Muscle of back (tissue), 13 donors: ENCODE measurements around the gene DPEP2. TPM values are rescaled to one million over a fixed set of nuclear protein-coding genes. Genes with fewer than 3 reads are reported as not detected.
"Not testable (repeated sequence)": the region's sequence is repeated elsewhere in the genome, so short reads cannot be mapped to it uniquely, and the experiment has no call there.

Source experiments
- DNase-seq, 3 donors: peaks; one replicate each; pipeline versions ENCODE4 v3.0.0 to v3.0.0-alpha.2; 2013
- long read RNA-seq, 9 donors: transcript quantifications; one replicate each; lab custom pipeline, GENCODE V29; 2026
- polyA plus RNA-seq, 10 donors: library from polyadenylated mRNA; unstranded; fragments of 120-200 nt; gene quantifications; one replicate each; pipeline ENCODE4 v1.2.1, GENCODE V29; 2013; ENCODE audit not compliant: insufficient read length in 10 of 10

The DPEP2 gene
- 1 to 10 TPM in 6 of 10 donors, under 1 TPM in 4; 0.63 to 2.5 (median 1.2) TPM for polyA plus RNA-seq
- long read RNA-seq, donor 1, result 0 reads
- long read RNA-seq, donor 2, result 0 reads
- long read RNA-seq, donor 3, result 0 reads
- long read RNA-seq, donor 4, result 0 reads
- long read RNA-seq, donor 5, result 0 reads
- long read RNA-seq, donor 6, result 0 reads
- long read RNA-seq, donor 7, result 0 reads
- long read RNA-seq, donor 8, partial matches to known transcripts, result 0 of 1 reads
- long read RNA-seq, donor 8, other reads (novel, unspliced or antisense), result 0 of 1 reads
- long read RNA-seq, donor 9, result 0 reads

- DNase-seq, result peak in 1 of 3 donors; percentile 20
These were observed at the start of gene DPEP2 for GRCh38 chr16:67998779-67999688. DPEP2 (minus strand) TSS chr16:67999484; CDS start chr16:67993212, 6,272 bp downstream.

- no peak for DNase-seq
These were observed 48.7 kb upstream of the DPEP2 start for GRCh38 chr16:68047987-68048386.

GRCh38 chr16:68046106-68046505 lies 46.8 kb upstream of the DPEP2 start:
- DNase-seq, result no peak

GRCh38 chr16:68041783-68042182 lies 42.5 kb upstream of the DPEP2 start:
- DNase-seq, result no peak

GRCh38 chr16:68040506-68041288 lies 41.4 kb upstream of the DPEP2 start:
- peak; percentile 39 to 74 (median 63) for DNase-seq

GRCh38 chr16:68037841-68038597 lies 38.7 kb upstream of the DPEP2 start:
- DNase-seq, result no peak

- DNase-seq, result no peak
These were observed 35.9 kb upstream of the DPEP2 start for GRCh38 chr16:68035227-68035626.

GRCh38 chr16:68033101-68033500 lies 33.8 kb upstream of the DPEP2 start:
- no peak for DNase-seq

GRCh38 chr16:68031951-68032350 lies 32.7 kb upstream of the DPEP2 start:
- no peak for DNase-seq

- not testable (repeated sequence) for DNase-seq
These were observed 30.8 kb upstream of the DPEP2 start for GRCh38 chr16:68030108-68030507.

GRCh38 chr16:68028996-68029395 lies 29.7 kb upstream of the DPEP2 start:
- no peak for DNase-seq

GRCh38 chr16:68022728-68023537 lies 23.6 kb upstream of the DPEP2 start, which contains the start of the genes DDX28 and DUS2:
DDX28 (minus strand) TSS chr16:68023232; CDS start chr16:68023202, 30 bp downstream.
DUS2 (plus strand) TSS chr16:68023284; CDS start chr16:68038024, 14,740 bp downstream.
- peak; percentile 91 to 98 (median 96) for DNase-seq

- DNase-seq, result no peak
These were observed 23.0 kb upstream of the DPEP2 start for GRCh38 chr16:68022278-68022727.

GRCh38 chr16:68021490-68021889 lies 22.2 kb upstream of the DPEP2 start:
- no peak for DNase-seq

- DNase-seq, result no peak
These were observed 19.9 kb upstream of the DPEP2 start for GRCh38 chr16:68019167-68019680.

GRCh38 chr16:68015681-68016080 lies 16.4 kb upstream of the DPEP2 start, which contains the start of gene DPEP2NB:
DPEP2NB (minus strand) TSS chr16:68015911; CDS start chr16:68015770, 141 bp downstream.
- no peak for DNase-seq

GRCh38 chr16:68013440-68013839 lies 14.2 kb upstream of the DPEP2 start:
- no peak for DNase-seq

GRCh38 chr16:68009872-68010271 lies 10.6 kb upstream of the DPEP2 start:
- DNase-seq, result not testable (repeated sequence)

GRCh38 chr16:68009157-68009735 lies 10.0 kb upstream of the DPEP2 start:
- no peak for DNase-seq
